Endodermal cell (in vitro differentiated cells): Measurements from ENCODE around the gene EWSR1. TPM values are rescaled to one million over a fixed set of nuclear protein-coding genes. Genes with fewer than 3 reads are reported as not detected.
"Not testable (repeated sequence)": the region's sequence is repeated elsewhere in the genome, so short reads cannot be mapped to it uniquely, and the experiment has no call there.

Source experiments
- DNase-seq: peaks from one replicate; pipeline ENCODE4 v3.0.0-alpha.2; 2017
- H3K27ac ChIP-seq: 2 replicates; pipeline ENCODE4 v1.5.1; 2013; ENCODE audit warnings: mild to moderate bottlenecking, low read depth, low read length, moderate library complexity
- H3K27me3 ChIP-seq: 2 replicates; pipeline ENCODE4 v1.6.1; 2013; ENCODE audit warnings: mild to moderate bottlenecking, low read length, moderate library complexity; ENCODE audit not compliant: insufficient read depth, control insufficient read depth, poor library complexity, severe bottlenecking
- H3K36me3 ChIP-seq: 2 replicates; pipeline ENCODE4 v1.7.0; 2013; ENCODE audit warnings: mild to moderate bottlenecking, low read length, moderate library complexity; ENCODE audit not compliant: control insufficient read depth, insufficient read depth
- H3K4me1 ChIP-seq: one replicate; pipeline ENCODE4 v1.7.0; 2013; ENCODE audit warnings: low read length; ENCODE audit not compliant: control insufficient read depth, insufficient read depth
- H3K4me3 ChIP-seq: 2 replicates; pipeline ENCODE4 v1.5.1; 2013; ENCODE audit warnings: mild to moderate bottlenecking, low read length, moderate library complexity
- H3K9ac ChIP-seq: 2 replicates; pipeline ENCODE4 v1.6.1; 2013; ENCODE audit warnings: mild to moderate bottlenecking, low read length, moderate library complexity; ENCODE audit not compliant: poor library complexity, severe bottlenecking; ENCODE audit errors: extremely low read depth
- H3K9me3 ChIP-seq: 2 replicates; pipeline ENCODE4 v1.6.1; 2013; ENCODE audit warnings: mild to moderate bottlenecking, low read length, moderate library complexity; ENCODE audit not compliant: control insufficient read depth
- H3K27ac Mint-ChIP-seq: 2 replicates; pipeline ENCODE4 v1.8.0; 2020; ENCODE audit warnings: mixed read lengths
- H3K27me3 Mint-ChIP-seq: 2 replicates; pipeline ENCODE4 v1.8.0; 2021; ENCODE audit warnings: mild to moderate bottlenecking, mixed read lengths; ENCODE audit not compliant: insufficient read depth
- H3K36me3 Mint-ChIP-seq: 2 replicates; pipeline ENCODE4 v1.8.0; 2020; ENCODE audit warnings: low read depth, mixed read lengths
- H3K4me1 Mint-ChIP-seq: 2 replicates; pipeline ENCODE4 v1.8.0; 2020; ENCODE audit warnings: mixed read lengths
- H3K4me3 Mint-ChIP-seq: 2 replicates; pipeline ENCODE4 v1.8.0; 2020; ENCODE audit warnings: mild to moderate bottlenecking, moderate library complexity, mixed read lengths
- H3K9me3 Mint-ChIP-seq: 2 replicates; pipeline ENCODE4 v1.8.0; 2020; ENCODE audit warnings: mild to moderate bottlenecking, mixed read lengths
- CTCF ChIP-seq: fragments of 200-600 bp; sonication (generic); conservative IDR thresholded peaks from 2 replicates; pipeline ENCODE4 v1.5.0; 2021; ENCODE audit warnings: antibody characterized with exemption, mild to moderate bottlenecking
- WGBS, 2 experiments: methylation state at CpG; one replicate each; pipeline versions ENCODE4 v1.1.5 to v1.1.7; 2013; ENCODE audit warnings: missing lambda C conversion rate in 2 of 2, mixed read lengths in 1 of 2; ENCODE audit not compliant: insufficient coverage in 1 of 2, insufficient read length in 1 of 2; 5-methylcytosine and 5-hydroxymethylcytosine counted together
- long read RNA-seq, 4 experiments: library from polyadenylated mRNA in 2 of 4; library from RNA in 1 of 4; library from capped mRNA in 1 of 4; stranded (forward) in 3 of 4; unstranded in 1 of 4; transcript quantifications; one replicate each; pipeline ENCODE4 v2.0.0, GENCODE V29; 2020 to 2021; ENCODE audit warnings: inconsistent platforms in 1 of 4
- polyA plus RNA-seq, 2 experiments: library from polyadenylated mRNA; stranded (reverse); fragments of 50-300 nt; gene quantifications; one replicate each; pipeline ENCODE4 v1.2.3, GENCODE V29; 2013
- total RNA-seq, 2 donors: library from RNA; stranded (reverse); fragmentation: NEBNext Ultra II Directional in 1 of 2; extraction: Animal tissue kit (Norgen Biotek cat#: 25700) in 1 of 2; gene quantifications; 2 replicates in 1 of 2; 3 replicates in 1 of 2; pipeline ENCODE4 v1.2.1, GENCODE V29; 2021

Gene EWSR1, protein sequence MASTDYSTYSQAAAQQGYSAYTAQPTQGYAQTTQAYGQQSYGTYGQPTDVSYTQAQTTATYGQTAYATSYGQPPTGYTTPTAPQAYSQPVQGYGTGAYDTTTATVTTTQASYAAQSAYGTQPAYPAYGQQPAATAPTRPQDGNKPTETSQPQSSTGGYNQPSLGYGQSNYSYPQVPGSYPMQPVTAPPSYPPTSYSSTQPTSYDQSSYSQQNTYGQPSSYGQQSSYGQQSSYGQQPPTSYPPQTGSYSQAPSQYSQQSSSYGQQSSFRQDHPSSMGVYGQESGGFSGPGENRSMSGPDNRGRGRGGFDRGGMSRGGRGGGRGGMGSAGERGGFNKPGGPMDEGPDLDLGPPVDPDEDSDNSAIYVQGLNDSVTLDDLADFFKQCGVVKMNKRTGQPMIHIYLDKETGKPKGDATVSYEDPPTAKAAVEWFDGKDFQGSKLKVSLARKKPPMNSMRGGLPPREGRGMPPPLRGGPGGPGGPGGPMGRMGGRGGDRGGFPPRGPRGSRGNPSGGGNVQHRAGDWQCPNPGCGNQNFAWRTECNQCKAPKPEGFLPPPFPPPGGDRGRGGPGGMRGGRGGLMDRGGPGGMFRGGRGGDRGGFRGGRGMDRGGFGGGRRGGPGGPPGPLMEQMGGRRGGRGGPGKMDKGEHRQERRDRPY
- total RNA-seq, result 100 to 1,000 TPM; 295 to 352 TPM
- 394 TPM for polyA plus RNA-seq (2013, experiment 1 of 2)
- polyA plus RNA-seq (2013, experiment 2 of 2), result 355 TPM
- long read RNA-seq, experiment 1, partial matches to known transcripts, result 50 of 75 reads
- long read RNA-seq, experiment 1, other reads (novel, unspliced or antisense), result 17 of 75 reads
- long read RNA-seq, experiment 2, transcript EWSR1-202 (16 exons, 1,989 nt), result minor isoform, 8 of 844 reads
- long read RNA-seq, experiment 2, transcript EWSR1-215 (8 exons, 2,630 nt), result minor isoform, 10 of 844 reads
- long read RNA-seq, experiment 2, transcript EWSR1-207 (17 exons, 2,207 nt), result major isoform, 350 of 844 reads
- long read RNA-seq, experiment 2, transcript EWSR1-206 (17 exons, 2,654 nt), result minor isoform, 255 of 844 reads
- long read RNA-seq, experiment 2, partial matches to known transcripts, result 56 of 844 reads
- long read RNA-seq, experiment 2, other reads (novel, unspliced or antisense), result 159 of 844 reads
- long read RNA-seq, experiment 3, transcript EWSR1-217 (8 exons, 3,231 nt), result minor isoform, 27 of 1,067 reads
- long read RNA-seq, experiment 3, transcript EWSR1-206 (17 exons, 2,654 nt), result minor isoform, 267 of 1,067 reads
- long read RNA-seq, experiment 3, transcript EWSR1-202 (16 exons, 1,989 nt), result minor isoform, 5 of 1,067 reads
- long read RNA-seq, experiment 3, transcript EWSR1-207 (17 exons, 2,207 nt), result major isoform, 341 of 1,067 reads
- long read RNA-seq, experiment 3, partial matches to known transcripts, result 254 of 1,067 reads
- long read RNA-seq, experiment 3, other reads (novel, unspliced or antisense), result 167 of 1,067 reads
- long read RNA-seq, experiment 4, transcript EWSR1-207 (17 exons, 2,207 nt), result major isoform, 46 of 210 reads
- long read RNA-seq, experiment 4, transcript EWSR1-206 (17 exons, 2,654 nt), result minor isoform, 45 of 210 reads
- long read RNA-seq, experiment 4, partial matches to known transcripts, result 88 of 210 reads
- long read RNA-seq, experiment 4, other reads (novel, unspliced or antisense), result 26 of 210 reads

GRCh38 chr22:29267858-29268510, at the start of gene EWSR1, which contains the start of gene RHBDD3:
EWSR1 (plus strand) TSS chr22:29268268; CDS start chr22:29268337, 69 bp downstream.
RHBDD3 (minus strand) TSS chr22:29267981; CDS start chr22:29265626, 2,355 bp downstream.
- Mint-ChIP-seq H3K9me3 (no peaks in the 10 kb centered on the region), H3K27me3 (peaks cover 2% of the 10 kb centered on the region), H3K36me3 (peaks cover 53% of the 10 kb centered on the region), H3K4me1 (peaks cover 40% of the 10 kb centered on the region), H3K27ac (peak within 1 kb of the TSS; percentile 100), H3K4me3 (peak within 1 kb of the TSS; percentile 99)
- peak within 1 kb of the TSS; percentile 99 for H3K4me3 ChIP-seq
- peaks cover 61% of the 10 kb centered on the region for H3K36me3 ChIP-seq
- no peaks in the 10 kb centered on the region for H3K9me3 ChIP-seq
- peaks cover 16% of the 10 kb centered on the region for H3K4me1 ChIP-seq
- TF ChIP-seq CTCF, result no peak
- peak; percentile 97 for DNase-seq
- H3K27ac ChIP-seq, result peak within 1 kb of the TSS; percentile 100
- no peaks in the 10 kb centered on the region for H3K27me3 ChIP-seq
- peak within 1 kb of the TSS; percentile 100 for H3K9ac ChIP-seq
- 0 to 1% methylated on average over 34 to 67 of the region's 67 CpGs for WGBS, 2 experiments

DNA sequence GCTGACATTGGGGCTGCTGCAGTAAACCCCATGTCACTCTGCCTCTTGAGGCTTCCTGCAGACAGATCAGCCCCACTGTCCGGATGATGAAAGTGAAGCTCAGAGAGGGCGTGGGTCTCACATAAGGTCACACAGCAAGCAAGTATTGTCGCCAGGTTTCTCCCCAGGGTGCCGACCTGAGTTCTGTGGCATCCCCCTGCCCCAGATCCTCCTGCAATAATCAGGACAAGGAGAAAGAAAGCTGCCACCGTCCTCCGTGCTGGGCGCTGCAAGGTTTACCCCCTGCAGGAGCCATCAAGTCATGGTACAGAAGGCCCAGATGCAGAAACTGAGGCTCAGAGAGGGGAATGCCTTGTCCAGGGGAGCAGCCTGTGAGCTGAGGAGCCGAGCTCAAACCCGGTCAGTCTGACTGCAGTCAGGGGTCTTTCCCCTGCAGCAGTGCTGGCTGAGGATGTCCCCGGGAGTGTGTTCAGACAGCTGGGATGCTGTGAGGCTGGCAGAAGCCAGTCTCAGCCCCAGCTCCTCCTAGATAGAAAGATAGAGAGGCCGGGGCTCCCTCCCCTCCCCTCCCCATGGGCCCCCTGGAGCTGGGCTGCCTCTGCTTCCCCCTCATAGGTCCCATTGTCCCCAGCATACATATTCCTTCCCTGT, 49.2 kb upstream of the EWSR1 start:
- H3K27me3 ChIP-seq, result no peaks in the 10 kb centered on the region
- no peaks in the 10 kb centered on the region for H3K9me3 ChIP-seq
- Mint-ChIP-seq H3K36me3 (peaks cover 11% of the 10 kb centered on the region), H3K4me1 (peaks cover 22% of the 10 kb centered on the region), H3K4me3 (no peak overlapping the region), H3K9me3 (no peaks in the 10 kb centered on the region), H3K27ac (no peak overlapping the region), H3K27me3 (peaks cover 1% of the 10 kb centered on the region)
- H3K36me3 ChIP-seq, result no peaks in the 10 kb centered on the region
- H3K9ac ChIP-seq, result no peak overlapping the region
- no peak for DNase-seq
- H3K4me1 ChIP-seq, result peaks cover 14% of the 10 kb centered on the region
- 90 to 94% methylated on average over 11 of the region's 11 CpGs for WGBS, 2 experiments
- no peak overlapping the region for H3K27ac ChIP-seq
- H3K4me3 ChIP-seq, result no peak overlapping the region
- no peak for TF ChIP-seq CTCF

GRCh38 chr22:29219409-29219782, 48.7 kb upstream of the EWSR1 start:
- H3K27me3 ChIP-seq, H3K27ac Mint-ChIP-seq, H3K4me3 ChIP-seq, H3K27me3 Mint-ChIP-seq, H3K36me3 ChIP-seq, H3K27ac ChIP-seq, H3K9me3 Mint-ChIP-seq, H3K9ac ChIP-seq, DNase-seq, H3K4me3 Mint-ChIP-seq, H3K9me3 ChIP-seq: not testable (repeated sequence)
- H3K36me3 Mint-ChIP-seq, result peaks cover 11% of the 10 kb centered on the region
- H3K4me1 Mint-ChIP-seq, result peaks cover 22% of the 10 kb centered on the region
- H3K4me1 ChIP-seq, result peaks cover 14% of the 10 kb centered on the region
- 84 to 90% methylated on average over 2 of the region's 2 CpGs for WGBS, 2 experiments
